HG03460 (cell line): Measurements from ENCODE around the gene MAZ.

Experiments
- ATAC-seq: cut with Tn5 transposase; IDR thresholded peaks from one replicate; pipeline ENCODE4 v1.9.1; 2021; ENCODE audit not compliant: unreplicated experiment

MAZ gene

GRCh38 chr16:29809031-29809747, 2.9 kb downstream of the MAZ start:
- ATAC-seq, result no peak

- ATAC-seq, result no peak
Measured at GRCh38 chr16:29809850-29810698, 3.7 kb downstream of the MAZ start.

- no peak for ATAC-seq
Measured at GRCh38 chr16:29810699-29811169, 4.4 kb downstream of the MAZ start.

- ATAC-seq, result no peak
Measured at GRCh38 chr16:29811170-29811895, 5.0 kb downstream of the MAZ start.

- ATAC-seq, result no peak
Measured at GRCh38 chr16:29811896-29812665, 5.8 kb downstream of the MAZ start, which contains the start of gene PRRT2. Gene PRRT2 (plus strand): TSS chr16:29812193. CDS start chr16:29813055, 862 bp downstream.

GRCh38 chr16:29812754-29813643, 6.7 kb downstream of the MAZ start:
- no peak for ATAC-seq

GRCh38 chr16:29813644-29814562, 7.6 kb downstream of the MAZ start:
- no peak for ATAC-seq

- no peak for ATAC-seq
Measured at GRCh38 chr16:29814592-29814991, 8.3 kb downstream of the MAZ start.

GRCh38 chr16:29815032-29815721, 8.8 kb downstream of the MAZ start:
- ATAC-seq, result no peak

- peak; percentile 57 for ATAC-seq
Measured at GRCh38 chr16:29815793-29816693, 9.7 kb downstream of the MAZ start, which contains the start of gene PAGR1. Gene PAGR1 (plus strand): TSS chr16:29816152. CDS start chr16:29816526, 374 bp downstream.

GRCh38 chr16:29816694-29817441, 10.5 kb downstream of the MAZ start:
- peak; percentile 9 for ATAC-seq

- ATAC-seq, result no peak
Measured at GRCh38 chr16:29818082-29818481, 11.8 kb downstream of the MAZ start.

GRCh38 chr16:29819506-29819905, 13.2 kb downstream of the MAZ start:
- ATAC-seq, result no peak

GRCh38 chr16:29820271-29820701, 14.0 kb downstream of the MAZ start, which contains the start of gene MVP:
Gene MVP (plus strand): TSS chr16:29820462. CDS start chr16:29830550, 10,088 bp downstream.
- no peak for ATAC-seq

GRCh38 chr16:29820730-29821642, 14.7 kb downstream of the MAZ start:
- ATAC-seq, result no peak
